ENCODE results near the gene LRRK1.

LRRK1 gene

DNA sequence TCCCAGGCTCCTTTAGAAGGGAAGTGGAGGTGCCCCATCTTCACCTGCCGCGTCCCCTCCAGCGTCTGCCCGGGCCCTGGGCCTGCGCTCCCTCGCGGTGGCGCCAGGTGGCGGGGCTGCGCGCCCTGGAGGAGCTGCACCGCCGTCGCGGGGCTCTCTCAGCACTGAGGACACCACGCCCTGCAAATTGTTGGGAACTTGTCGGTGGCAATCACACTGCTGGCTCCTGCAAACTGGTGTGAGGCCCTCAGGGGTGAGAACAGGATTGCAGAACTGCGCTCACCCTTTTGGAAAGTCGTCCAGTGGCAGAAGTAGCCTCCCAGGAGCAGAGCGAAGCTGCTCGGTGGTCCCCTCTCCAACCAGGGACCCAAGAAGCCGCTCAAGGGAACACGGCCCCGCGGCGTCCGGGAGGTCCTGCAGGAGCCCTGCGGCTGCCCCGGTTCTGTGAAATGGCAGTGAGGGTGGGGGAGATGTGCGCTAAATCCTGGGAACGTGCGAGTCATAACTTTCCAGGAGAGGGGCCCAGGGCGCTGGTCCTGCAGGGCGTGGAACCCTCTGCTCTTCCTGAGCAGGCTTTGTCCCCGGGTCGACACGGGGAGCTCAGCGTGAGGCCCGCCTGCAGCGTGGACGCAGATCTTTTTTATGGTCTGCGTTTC is 995 bp upstream of the LRRK1 start:
- no peak overlapping the region for H2AK5ac ChIP-seq (ENCODE audit: low read length)
- peak; percentile 92 for DNase-seq
- H3K56ac ChIP-seq (ENCODE audit: low read length), result peak overlapping the region; percentile 69
- H3K4me2 ChIP-seq (ENCODE audit: low read length), result peak overlapping the region; percentile 79
- peak overlapping the region; percentile 51 for H3K9ac ChIP-seq (ENCODE audit: low read length)
- no peak overlapping the region for H3K23ac ChIP-seq (ENCODE audit: low read length)
- no peak overlapping the region for H2BK15ac ChIP-seq (replicated peaks; ENCODE audit: low read depth)
- H3K4me3 ChIP-seq (ENCODE audit: low read length), result peak overlapping the region; percentile 36
- peaks cover 25% of the 10 kb centered on the region for H3K27me3 ChIP-seq (ENCODE audit: insufficient read depth, low read length, poor library complexity)
- H3K4me1 ChIP-seq (ENCODE audit: control insufficient read depth, low read depth, low read length), result peaks cover 3% of the 10 kb centered on the region
- H2BK120ac ChIP-seq (ENCODE audit: low read depth, low read length), result no peak overlapping the region
- no CpG with 5 or more reads among the region's 42 CpGs for WGBS (ENCODE audit: extremely low coverage, insufficient coverage, low lambda C conversion rate)
- no peaks in the 10 kb centered on the region for H3K79me1 ChIP-seq (ENCODE audit: low read length)
- H3K18ac ChIP-seq (ENCODE audit: low read length), result no peak overlapping the region
- no peak overlapping the region for H2BK5ac ChIP-seq (ENCODE audit: low read length)
- no peak overlapping the region for H3K4ac ChIP-seq (ENCODE audit: low read depth, low read length)
- H4K8ac ChIP-seq (ENCODE audit: low read depth, low read length), result no peak overlapping the region
- H3K79me2 ChIP-seq (ENCODE audit: control insufficient read depth, insufficient read depth, low read length), result no peaks in the 10 kb centered on the region
- H4K5ac ChIP-seq (ENCODE audit: low read length), result no peak overlapping the region
- H3K27ac ChIP-seq (ENCODE audit: low read depth, low read length), result no peak overlapping the region
- H3K36me3 ChIP-seq (ENCODE audit: control insufficient read depth, insufficient read depth, low read length), result no peaks in the 10 kb centered on the region

DNA sequence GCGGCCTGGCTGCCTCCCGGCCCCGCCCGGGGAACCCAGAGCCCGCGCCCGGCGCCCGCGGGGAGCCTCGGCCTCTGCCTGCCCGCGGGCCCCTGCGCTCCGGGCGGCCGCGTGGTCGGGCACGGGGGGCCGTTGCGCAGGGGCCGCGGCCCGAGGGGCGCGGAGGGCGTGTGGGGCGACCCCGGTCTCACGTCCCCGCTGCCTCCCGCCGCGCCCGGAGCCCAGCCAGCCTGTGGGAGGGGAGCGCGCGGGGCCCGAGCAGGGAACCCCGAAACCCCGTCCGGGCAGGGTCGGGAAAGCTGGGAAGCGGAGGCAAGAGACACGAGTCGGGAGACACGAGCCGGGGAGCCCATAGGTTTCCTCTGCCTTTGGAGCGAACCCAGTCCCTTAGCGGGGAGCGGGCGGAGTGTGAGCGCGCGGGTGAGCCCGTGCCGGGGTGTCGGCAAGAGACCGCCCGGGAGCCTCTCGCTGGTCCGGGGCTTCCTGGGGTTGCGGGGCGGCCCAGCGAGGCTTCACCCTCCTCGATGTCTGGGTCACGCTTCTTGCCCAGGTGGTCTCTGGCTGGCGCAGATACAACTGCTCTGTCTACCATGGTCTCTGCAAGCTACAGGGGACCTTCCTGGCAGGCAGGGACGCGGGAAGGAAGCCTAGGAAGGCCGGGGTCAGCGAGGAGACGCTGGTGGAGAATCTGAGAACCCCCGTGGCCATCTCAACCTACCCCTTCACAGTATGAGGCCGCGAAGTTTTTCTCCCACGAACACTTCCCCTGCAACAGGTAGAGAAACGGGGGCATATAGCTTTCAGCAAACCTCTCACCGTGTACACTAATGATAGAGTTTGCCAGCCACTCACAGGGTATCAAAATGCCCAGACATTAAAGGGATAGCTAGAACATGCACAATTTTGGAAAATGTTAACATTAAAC is 586 bp downstream of the LRRK1 start:
- Histone ChIP-seq H3K56ac (ENCODE audit: low read length) (peak overlapping the region; percentile 62), H2BK15ac (replicated peaks; ENCODE audit: low read depth) (no peak overlapping the region), H3K36me3 (ENCODE audit: control insufficient read depth, insufficient read depth, low read length) (no peaks in the 10 kb centered on the region), H3K27me3 (ENCODE audit: insufficient read depth, low read length, poor library complexity) (peaks cover 25% of the 10 kb centered on the region), H3K27ac (ENCODE audit: low read depth, low read length) (no peak overlapping the region), H2BK5ac (ENCODE audit: low read length) (no peak overlapping the region), H3K4me3 (ENCODE audit: low read length) (peak overlapping the region; percentile 20), H3K79me2 (ENCODE audit: control insufficient read depth, insufficient read depth, low read length) (no peaks in the 10 kb centered on the region), H3K18ac (ENCODE audit: low read length) (peak overlapping the region; percentile 43), H2AK5ac (ENCODE audit: low read length) (no peak overlapping the region), H3K9ac (ENCODE audit: low read length) (peak overlapping the region; percentile 58), H3K23ac (ENCODE audit: low read length) (no peak overlapping the region), H4K5ac (ENCODE audit: low read length) (no peak overlapping the region), H3K79me1 (ENCODE audit: low read length) (no peaks in the 10 kb centered on the region), H4K8ac (ENCODE audit: low read depth, low read length) (no peak overlapping the region), H3K4me2 (ENCODE audit: low read length) (peak overlapping the region; percentile 64), H3K4ac (ENCODE audit: low read depth, low read length) (no peak overlapping the region), H2BK120ac (ENCODE audit: low read depth, low read length) (no peak overlapping the region), H3K4me1 (ENCODE audit: control insufficient read depth, low read depth, low read length) (peaks cover 3% of the 10 kb centered on the region)
- no CpG with 5 or more reads among the region's 80 CpGs for WGBS (ENCODE audit: extremely low coverage, insufficient coverage, low lambda C conversion rate)
- no peak for DNase-seq

DNA sequence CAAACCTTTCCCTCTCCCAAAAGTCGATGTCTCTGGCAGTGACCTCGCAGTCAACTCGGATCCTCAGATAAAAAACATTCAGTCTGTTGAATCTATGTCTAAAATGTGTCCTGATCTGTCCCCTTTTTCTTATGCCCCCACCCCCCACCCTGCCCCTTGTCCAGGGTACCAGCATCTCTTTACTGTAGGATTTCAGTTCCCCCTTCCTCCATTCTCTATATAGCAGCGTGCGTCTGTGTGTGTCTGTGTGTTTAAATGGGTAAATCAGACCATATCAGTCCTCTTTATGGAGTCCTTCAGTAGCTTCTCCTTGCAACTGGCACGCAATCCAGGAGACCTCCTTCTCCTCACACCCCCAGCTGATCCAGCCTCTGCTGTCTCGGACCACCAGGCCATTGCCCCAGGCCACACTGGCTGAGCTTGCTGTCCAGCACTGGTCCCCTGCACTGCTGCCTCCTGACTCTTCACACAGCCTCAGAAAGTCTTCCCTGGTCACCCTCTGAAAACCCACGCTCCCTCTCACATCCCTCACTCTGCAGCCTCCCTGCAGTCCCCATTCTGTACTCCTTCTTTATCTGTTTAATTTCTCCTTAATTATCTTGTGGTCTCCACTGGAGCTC is 1.5 kb downstream of the LRRK1 start:
- no peak for DNase-seq
- Histone ChIP-seq H3K27ac (ENCODE audit: low read depth, low read length) (no peak overlapping the region), H2BK120ac (ENCODE audit: low read depth, low read length) (no peak overlapping the region), H3K27me3 (ENCODE audit: insufficient read depth, low read length, poor library complexity) (peaks cover 25% of the 10 kb centered on the region), H2AK5ac (ENCODE audit: low read length) (no peak overlapping the region), H3K23ac (ENCODE audit: low read length) (no peak overlapping the region), H3K4me2 (ENCODE audit: low read length) (no peak overlapping the region), H3K36me3 (ENCODE audit: control insufficient read depth, insufficient read depth, low read length) (no peaks in the 10 kb centered on the region), H2BK15ac (replicated peaks; ENCODE audit: low read depth) (no peak overlapping the region), H3K79me2 (ENCODE audit: control insufficient read depth, insufficient read depth, low read length) (no peaks in the 10 kb centered on the region), H3K9ac (ENCODE audit: low read length) (no peak overlapping the region), H2BK5ac (ENCODE audit: low read length) (no peak overlapping the region), H4K8ac (ENCODE audit: low read depth, low read length) (no peak overlapping the region), H3K4ac (ENCODE audit: low read depth, low read length) (no peak overlapping the region), H3K18ac (ENCODE audit: low read length) (no peak overlapping the region), H3K4me3 (ENCODE audit: low read length) (no peak overlapping the region), H3K4me1 (ENCODE audit: control insufficient read depth, low read depth, low read length) (peaks cover 3% of the 10 kb centered on the region), H3K79me1 (ENCODE audit: low read length) (no peaks in the 10 kb centered on the region), H3K56ac (ENCODE audit: low read length) (no peak overlapping the region), H4K5ac (ENCODE audit: low read length) (no peak overlapping the region)
- WGBS (ENCODE audit: extremely low coverage, insufficient coverage, low lambda C conversion rate), result no CpG with 5 or more reads among the region's 8 CpGs

DNA sequence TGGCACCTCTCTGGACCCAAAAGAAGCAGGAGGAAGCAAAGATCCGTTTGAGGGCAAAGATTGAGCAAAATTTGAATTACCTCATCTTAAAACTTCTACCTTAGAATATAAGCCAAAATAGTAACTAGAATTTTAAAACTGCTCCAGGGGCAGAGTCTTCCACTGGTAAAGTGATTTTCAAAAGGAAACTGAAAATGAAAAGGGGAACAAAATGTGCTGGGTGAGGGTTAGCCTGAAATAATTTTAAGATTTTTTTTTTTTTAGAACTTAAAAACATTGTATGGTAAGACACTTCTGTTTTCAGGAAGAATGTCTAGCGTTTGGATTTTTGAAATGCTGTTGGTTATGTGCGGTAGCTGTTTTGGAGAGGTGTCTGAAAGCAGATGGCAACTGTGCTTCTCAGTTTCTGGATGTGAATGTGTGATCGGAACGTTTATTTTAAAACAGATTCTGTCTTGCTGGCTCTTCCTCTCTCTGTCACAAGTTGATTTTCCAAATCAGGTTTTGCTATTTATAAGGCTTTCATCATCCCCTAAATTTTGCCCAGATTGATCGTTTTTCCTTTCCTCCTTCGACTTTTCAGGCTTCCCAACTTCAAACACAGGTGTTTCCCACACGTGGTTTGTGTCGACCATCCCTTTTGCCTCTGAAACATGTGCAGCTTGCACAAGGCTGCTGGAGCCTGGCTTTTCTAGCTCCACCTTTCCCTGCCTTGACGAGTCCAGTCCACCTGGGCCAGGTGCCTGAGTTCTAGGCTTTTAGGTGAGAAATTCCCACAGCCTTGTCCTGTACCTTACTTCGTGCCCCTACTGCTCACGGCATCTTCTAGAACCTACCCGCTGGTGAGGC is 3.3 kb downstream of the LRRK1 start:
- H3K23ac ChIP-seq (ENCODE audit: low read length), result no peak overlapping the region
- no CpG with 5 or more reads among the region's 13 CpGs for WGBS (ENCODE audit: extremely low coverage, insufficient coverage, low lambda C conversion rate)

DNA sequence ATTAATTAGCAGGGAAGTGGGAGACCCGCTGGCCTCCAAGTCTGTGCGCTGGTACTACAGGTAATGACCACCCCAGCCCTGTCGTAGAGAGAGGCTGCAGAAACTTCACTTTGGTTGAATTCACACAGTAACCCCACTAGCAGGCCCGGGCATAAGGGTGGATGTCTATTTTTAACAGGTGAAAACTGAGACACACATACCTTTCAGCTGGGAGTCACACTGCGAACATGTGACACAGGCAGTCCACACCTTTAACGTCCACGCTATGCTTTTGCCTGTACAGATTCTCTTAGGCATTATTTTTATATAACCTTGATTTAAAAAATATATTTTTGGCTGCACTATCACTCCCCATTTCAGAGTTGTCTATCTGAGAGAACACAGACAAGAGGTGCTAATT is 3.9 kb downstream of the LRRK1 start:
- H2BK120ac ChIP-seq (ENCODE audit: low read depth, low read length), result no peak overlapping the region
- H3K56ac ChIP-seq (ENCODE audit: low read length), result no peak overlapping the region
- no peak overlapping the region for H3K4ac ChIP-seq (ENCODE audit: low read depth, low read length)
- no peak overlapping the region for H2BK5ac ChIP-seq (ENCODE audit: low read length)
- H3K23ac ChIP-seq (ENCODE audit: low read length), result no peak overlapping the region
- H3K18ac ChIP-seq (ENCODE audit: low read length), result no peak overlapping the region
- DNase-seq, result no peak
- H3K79me1 ChIP-seq (ENCODE audit: low read length), result no peaks in the 10 kb centered on the region
- WGBS (ENCODE audit: extremely low coverage, insufficient coverage, low lambda C conversion rate), result no CpG with 5 or more reads among the region's 7 CpGs
- H3K27me3 ChIP-seq (ENCODE audit: insufficient read depth, low read length, poor library complexity), result peaks cover 25% of the 10 kb centered on the region
- H3K36me3 ChIP-seq (ENCODE audit: control insufficient read depth, insufficient read depth, low read length), result no peaks in the 10 kb centered on the region
- H4K5ac ChIP-seq (ENCODE audit: low read length), result no peak overlapping the region
- H3K79me2 ChIP-seq (ENCODE audit: control insufficient read depth, insufficient read depth, low read length), result no peaks in the 10 kb centered on the region
- no peak overlapping the region for H2AK5ac ChIP-seq (ENCODE audit: low read length)
- no peak overlapping the region for H3K9ac ChIP-seq (ENCODE audit: low read length)
- H3K4me1 ChIP-seq (ENCODE audit: control insufficient read depth, low read depth, low read length), result peaks cover 3% of the 10 kb centered on the region
- H3K4me2 ChIP-seq (ENCODE audit: low read length), result no peak overlapping the region
- no peak overlapping the region for H4K8ac ChIP-seq (ENCODE audit: low read depth, low read length)
- H3K4me3 ChIP-seq (ENCODE audit: low read length), result no peak overlapping the region
- no peak overlapping the region for H3K27ac ChIP-seq (ENCODE audit: low read depth, low read length)
- no peak overlapping the region for H2BK15ac ChIP-seq (replicated peaks; ENCODE audit: low read depth)

More for the DNA sequence above, 3.3 kb downstream of the LRRK1 start:
- no peak for DNase-seq
- no peaks in the 10 kb centered on the region for H3K79me2 ChIP-seq (ENCODE audit: control insufficient read depth, insufficient read depth, low read length)
- no peak overlapping the region for H3K4me3 ChIP-seq (ENCODE audit: low read length)
- peaks cover 25% of the 10 kb centered on the region for H3K27me3 ChIP-seq (ENCODE audit: insufficient read depth, low read length, poor library complexity)
- H3K4me2 ChIP-seq (ENCODE audit: low read length), result no peak overlapping the region
- H3K18ac ChIP-seq (ENCODE audit: low read length), result no peak overlapping the region
- no peak overlapping the region for H3K9ac ChIP-seq (ENCODE audit: low read length)
- H3K56ac ChIP-seq (ENCODE audit: low read length), result no peak overlapping the region
- H2AK5ac ChIP-seq (ENCODE audit: low read length), result no peak overlapping the region
- H3K4me1 ChIP-seq (ENCODE audit: control insufficient read depth, low read depth, low read length), result peaks cover 3% of the 10 kb centered on the region
- no peaks in the 10 kb centered on the region for H3K79me1 ChIP-seq (ENCODE audit: low read length)
- no peak overlapping the region for H2BK5ac ChIP-seq (ENCODE audit: low read length)
- H4K8ac ChIP-seq (ENCODE audit: low read depth, low read length), result no peak overlapping the region
- H3K36me3 ChIP-seq (ENCODE audit: control insufficient read depth, insufficient read depth, low read length), result no peaks in the 10 kb centered on the region
- no peak overlapping the region for H4K5ac ChIP-seq (ENCODE audit: low read length)
- no peak overlapping the region for H2BK120ac ChIP-seq (ENCODE audit: low read depth, low read length)
- H3K4ac ChIP-seq (ENCODE audit: low read depth, low read length), result no peak overlapping the region
- no peak overlapping the region for H3K27ac ChIP-seq (ENCODE audit: low read depth, low read length)
- no peak overlapping the region for H2BK15ac ChIP-seq (replicated peaks; ENCODE audit: low read depth)

Data from mesendoderm (in vitro differentiated cells).